ENCODE data around the gene SPON1.
A peak's percentile ranks its signal among the peaks of the same experiment; 100 is the strongest.

GRCh38 chr11:13955971-13956421 is 6.5 kb upstream of the SPON1 start:
- TF ChIP-seq POLR2AphosphoS5 (IDR thresholded peaks at IDR 0.05; ENCODE audit: low read depth, low read length) (no peak), CTCF (IDR thresholded peaks at IDR 0.05) (peak; percentile 88)
